Fibroblast of mammary gland (primary cell): Measurements from ENCODE around the gene CDKAL1.

Experiments
- DNase-seq: peaks from one replicate; pipeline ENCODE4 v3.0.0-alpha.2; 2010; ENCODE audit warnings: low read depth
- H3K4me3 ChIP-seq: 2 replicates; pipeline ENCODE4 v1.5.1; 2011; ENCODE audit warnings: low read depth, mild to moderate bottlenecking, low read length, moderate library complexity; ENCODE audit not compliant: control insufficient read depth
- CTCF ChIP-seq: conservative IDR thresholded peaks from 2 replicates; pipeline ENCODE4 v1.5.1; 2011; ENCODE audit warnings: low read depth, low read length, inconsistent platforms; ENCODE audit not compliant: control insufficient read depth, insufficient read depth

Gene CDKAL1

GRCh38 chr6:21005816-21006570 is 471.7 kb downstream of the CDKAL1 start:
- no peak overlapping the region for H3K4me3 ChIP-seq
- TF ChIP-seq CTCF, result no peak
- DNase-seq, result peak; percentile 97

GRCh38 chr6:21019614-21020013 is 485.4 kb downstream of the CDKAL1 start:
- H3K4me3 ChIP-seq, result no peak overlapping the region
- no peak for DNase-seq
- peak; percentile 28 for TF ChIP-seq CTCF

GRCh38 chr6:21022343-21023107 is 488.3 kb downstream of the CDKAL1 start:
- peak; percentile 10 for DNase-seq
- H3K4me3 ChIP-seq, result no peak overlapping the region

GRCh38 chr6:21023210-21023609 is 489.0 kb downstream of the CDKAL1 start:
- no peak for TF ChIP-seq CTCF
- no peak for DNase-seq
- H3K4me3 ChIP-seq, result no peak overlapping the region

More at GRCh38 chr6:21022343-21023107, 488.3 kb downstream of the CDKAL1 start:
- no peak for TF ChIP-seq CTCF

DNA sequence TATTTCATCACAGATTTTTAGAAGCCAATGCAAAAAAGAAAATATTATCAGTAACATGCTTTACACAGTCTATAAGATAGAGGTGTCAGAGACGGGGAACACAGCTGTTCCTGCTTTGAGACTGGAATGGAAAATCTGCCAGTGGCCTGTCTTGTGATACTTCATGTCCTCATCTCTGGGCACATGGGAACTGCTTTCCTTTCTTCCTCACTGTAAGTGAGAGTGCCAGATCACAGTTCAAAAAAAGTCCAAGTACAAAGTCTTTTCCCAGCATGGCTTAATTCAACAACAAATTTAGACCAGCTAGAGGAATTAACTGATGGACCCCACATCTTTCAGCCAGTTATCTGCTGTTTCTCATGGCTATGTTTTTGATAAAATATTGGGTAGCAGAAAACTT is 490.4 kb downstream of the CDKAL1 start:
- no peak overlapping the region for H3K4me3 ChIP-seq
- no peak for DNase-seq
- no peak for TF ChIP-seq CTCF

DNA sequence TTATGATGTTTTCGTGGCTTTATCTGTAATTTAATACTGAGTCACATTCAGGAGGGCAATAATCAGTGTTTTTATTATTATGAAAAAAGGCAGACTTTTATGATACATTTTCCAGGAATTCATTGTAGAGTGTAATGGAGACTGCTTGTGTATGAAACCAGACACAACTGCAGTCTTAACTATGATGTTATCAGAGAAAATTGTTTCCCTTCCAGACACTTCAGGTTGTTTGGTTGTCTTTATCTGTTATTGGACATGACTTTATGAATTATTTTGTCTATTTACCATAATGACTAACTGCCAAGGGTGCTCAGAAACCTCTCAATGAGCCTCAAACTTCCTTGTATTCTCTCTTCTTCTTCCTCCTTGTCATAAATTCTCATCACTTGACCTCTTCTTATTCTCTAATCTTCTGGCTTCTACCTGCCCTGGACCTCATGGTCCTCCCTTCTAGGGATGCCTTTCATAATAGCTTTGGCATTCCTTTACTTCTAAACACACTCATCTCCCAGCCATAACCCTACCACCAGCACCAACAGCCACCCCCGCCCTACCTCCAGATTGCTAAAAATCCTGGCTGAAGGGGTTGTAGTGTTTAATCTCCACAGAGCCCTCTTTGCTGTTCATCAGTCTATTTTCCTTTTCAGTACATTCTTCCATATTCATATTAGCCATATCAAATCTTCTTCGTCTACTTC is 492.5 kb downstream of the CDKAL1 start:
- DNase-seq, result no peak
- H3K4me3 ChIP-seq, result no peak overlapping the region

More for the DNA sequence above, 492.5 kb downstream of the CDKAL1 start:
- TF ChIP-seq CTCF, result no peak
